ENCODE measurements around the gene MAP7D1.
"Not testable (repeated sequence)": the region's sequence is repeated elsewhere in the genome, so short reads cannot be mapped to it uniquely, and the experiment has no call there.

The MAP7D1 gene

GRCh38 chr1:36187800-36188593, 32.0 kb downstream of the MAP7D1 start:
- no peaks in the 10 kb centered on the region for H3K9me3 ChIP-seq (ENCODE audit: control extremely low read depth in 1 of 5, control insufficient read depth in 4 of 5, insufficient read depth in 2 of 5, low read depth in 1 of 5, low read length in 4 of 5)
- H3K4me3 ChIP-seq (ENCODE audit: control insufficient read depth in 1 of 7, extremely low read depth in 1 of 7, insufficient read depth in 4 of 7, low read depth in 2 of 7, low read length in 6 of 7) = no peak overlapping the region
- WGBS (ENCODE audit: insufficient coverage) = 16% methylated on average over 8 of the region's 9 CpGs
- peaks cover 0 to 4% (median 4%) of the 10 kb centered on the region in 4 experiments for H3K4me1 ChIP-seq (ENCODE audit: control extremely low read depth in 1 of 4, control insufficient read depth in 4 of 4, insufficient read depth in 4 of 4, low read length in 3 of 4)
- DNase-seq = peak; percentile 85 to 93 (median 90)
- no peaks in the 10 kb centered on the region for H3K36me3 ChIP-seq (ENCODE audit: control insufficient read depth in 4 of 4, insufficient read depth in 4 of 4, low read length in 3 of 4)
- ChIA-PET POLR2A (interaction anchor here (1.0 to 2.2 kb wide), 5 partner anchors 26 to 39 kb away, joined by 3 to 16 read pairs (median 3); partner anchors contain the start of genes THRAP3 and TRAPPC3), CTCF (interaction anchor here (0.8 to 7.6 kb wide), 33 partner anchors 9 to 236 kb away, joined by 3 to 134 read pairs (median 6); partner anchors contain the start of genes MAP7D1 and TRAPPC3)
- peak overlapping the region in 1 of 2 experiments; percentile 27 for H3K27ac ChIP-seq (ENCODE audit: insufficient read depth in 1 of 2, low read depth in 1 of 2, low read length in 2 of 2, poor library complexity in 1 of 2, severe bottlenecking in 2 of 2)
- no peaks in the 10 kb centered on the region for H3K27me3 ChIP-seq (replicated peaks in 2 of 5; ENCODE audit: control insufficient read depth in 4 of 5, insufficient read depth in 5 of 5, low read length in 4 of 5)

- H3K27me3 ChIP-seq (replicated peaks in 2 of 5; ENCODE audit: control insufficient read depth in 4 of 5, insufficient read depth in 5 of 5, low read length in 4 of 5); POLR2A ChIA-PET; DNase-seq; H3K4me1 ChIP-seq (ENCODE audit: control extremely low read depth in 1 of 4, control insufficient read depth in 4 of 4, insufficient read depth in 4 of 4, low read length in 3 of 4); H3K4me3 ChIP-seq (ENCODE audit: control insufficient read depth in 1 of 7, extremely low read depth in 1 of 7, insufficient read depth in 4 of 7, low read depth in 2 of 7, low read length in 6 of 7); H3K36me3 ChIP-seq (ENCODE audit: control insufficient read depth in 4 of 4, insufficient read depth in 4 of 4, low read length in 3 of 4); H3K27ac ChIP-seq (ENCODE audit: insufficient read depth in 1 of 2, low read depth in 1 of 2, low read length in 2 of 2, poor library complexity in 1 of 2, severe bottlenecking in 2 of 2); H3K9me3 ChIP-seq (ENCODE audit: control extremely low read depth in 1 of 5, control insufficient read depth in 4 of 5, insufficient read depth in 2 of 5, low read depth in 1 of 5, low read length in 4 of 5): not testable (repeated sequence)
- CTCF ChIA-PET = interaction anchor here (1.3 to 1.4 kb wide), 2 partner anchors 8 to 9 kb away, joined by 4 to 5 read pairs; no protein-coding TSS in a partner anchor
- 100% methylated on average over 2 of the region's 12 CpGs for WGBS (ENCODE audit: insufficient coverage)
Observed at GRCh38 chr1:36196805-36197204, 40.8 kb downstream of the MAP7D1 start.

GRCh38 chr1:36198641-36199040, 42.7 kb downstream of the MAP7D1 start:
- CTCF ChIA-PET = interaction anchor here (1.0 to 3.2 kb wide), 2 partner anchors 9 to 49 kb away, joined by 4 to 10 read pairs; partner anchors contain the start of gene TRAPPC3
- peaks cover 0 to 6% (median 2%) of the 10 kb centered on the region in 4 experiments for H3K4me1 ChIP-seq (ENCODE audit: control extremely low read depth in 1 of 4, control insufficient read depth in 4 of 4, insufficient read depth in 4 of 4, low read length in 3 of 4)
- H3K9me3 ChIP-seq (ENCODE audit: control extremely low read depth in 1 of 5, control insufficient read depth in 4 of 5, insufficient read depth in 2 of 5, low read depth in 1 of 5, low read length in 4 of 5) = no peaks in the 10 kb centered on the region
- WGBS (ENCODE audit: insufficient coverage) = 100% methylated on average over 2 of the region's 5 CpGs
- POLR2A ChIA-PET = interaction anchor here (0.6 kb wide), 1 partner anchor 12 kb away, joined by 3 read pairs; no protein-coding TSS in a partner anchor
- no peak for DNase-seq
- no peaks in the 10 kb centered on the region for H3K36me3 ChIP-seq (ENCODE audit: control insufficient read depth in 4 of 4, insufficient read depth in 4 of 4, low read length in 3 of 4)
- no peaks in the 10 kb centered on the region for H3K27me3 ChIP-seq (replicated peaks in 2 of 5; ENCODE audit: control insufficient read depth in 4 of 5, insufficient read depth in 5 of 5, low read length in 4 of 5)
- no peak overlapping the region for H3K4me3 ChIP-seq (ENCODE audit: control insufficient read depth in 1 of 7, extremely low read depth in 1 of 7, insufficient read depth in 4 of 7, low read depth in 2 of 7, low read length in 6 of 7)
- no peak overlapping the region for H3K27ac ChIP-seq (ENCODE audit: insufficient read depth in 1 of 2, low read depth in 1 of 2, low read length in 2 of 2, poor library complexity in 1 of 2, severe bottlenecking in 2 of 2)

GRCh38 chr1:36199934-36200741, 44.2 kb downstream of the MAP7D1 start:
- no peaks in the 10 kb centered on the region for H3K9me3 ChIP-seq (ENCODE audit: control extremely low read depth in 1 of 5, control insufficient read depth in 4 of 5, insufficient read depth in 2 of 5, low read depth in 1 of 5, low read length in 4 of 5)
- DNase-seq = no peak
- ChIA-PET CTCF (interaction anchor here (0.7 to 3.2 kb wide), 2 partner anchors 20 to 50 kb away, joined by 3 to 10 read pairs; partner anchors contain the start of gene TRAPPC3), POLR2A (no interaction called here)
- no peaks in the 10 kb centered on the region for H3K27me3 ChIP-seq (replicated peaks in 2 of 5; ENCODE audit: control insufficient read depth in 4 of 5, insufficient read depth in 5 of 5, low read length in 4 of 5)
- H3K27ac ChIP-seq (ENCODE audit: insufficient read depth in 1 of 2, low read depth in 1 of 2, low read length in 2 of 2, poor library complexity in 1 of 2, severe bottlenecking in 2 of 2) = no peak overlapping the region
- H3K36me3 ChIP-seq (ENCODE audit: control insufficient read depth in 4 of 4, insufficient read depth in 4 of 4, low read length in 3 of 4) = no peaks in the 10 kb centered on the region
- H3K4me3 ChIP-seq (ENCODE audit: control insufficient read depth in 1 of 7, extremely low read depth in 1 of 7, insufficient read depth in 4 of 7, low read depth in 2 of 7, low read length in 6 of 7) = no peak overlapping the region
- 82% methylated on average over 13 of the region's 13 CpGs for WGBS (ENCODE audit: insufficient coverage)
- peaks cover 0 to 8% (median 2%) of the 10 kb centered on the region in 4 experiments for H3K4me1 ChIP-seq (ENCODE audit: control extremely low read depth in 1 of 4, control insufficient read depth in 4 of 4, insufficient read depth in 4 of 4, low read length in 3 of 4)

GRCh38 chr1:36203027-36203553, 47.1 kb downstream of the MAP7D1 start:
- Histone ChIP-seq H3K4me3 (ENCODE audit: control insufficient read depth in 1 of 7, extremely low read depth in 1 of 7, insufficient read depth in 4 of 7, low read depth in 2 of 7, low read length in 6 of 7) (no peak overlapping the region), H3K27ac (ENCODE audit: insufficient read depth in 1 of 2, low read depth in 1 of 2, low read length in 2 of 2, poor library complexity in 1 of 2, severe bottlenecking in 2 of 2) (no peak overlapping the region), H3K27me3 (replicated peaks in 2 of 5; ENCODE audit: control insufficient read depth in 4 of 5, insufficient read depth in 5 of 5, low read length in 4 of 5) (no peaks in the 10 kb centered on the region), H3K4me1 (ENCODE audit: control extremely low read depth in 1 of 4, control insufficient read depth in 4 of 4, insufficient read depth in 4 of 4, low read length in 3 of 4) (peaks cover 0 to 8% (median 2%) of the 10 kb centered on the region in 4 experiments), H3K9me3 (ENCODE audit: control extremely low read depth in 1 of 5, control insufficient read depth in 4 of 5, insufficient read depth in 2 of 5, low read depth in 1 of 5, low read length in 4 of 5) (no peaks in the 10 kb centered on the region), H3K36me3 (ENCODE audit: control insufficient read depth in 4 of 4, insufficient read depth in 4 of 4, low read length in 3 of 4) (no peaks in the 10 kb centered on the region)
- ChIA-PET CTCF (no interaction called here), POLR2A (no interaction called here)
- peak in 1 of 3 donors; percentile 9 for DNase-seq
- WGBS (ENCODE audit: insufficient coverage) = 100% methylated on average over 1 of the region's 3 CpGs

- ChIA-PET CTCF (no interaction called here), POLR2A (no interaction called here)
- Histone ChIP-seq H3K27me3 (replicated peaks in 2 of 5; ENCODE audit: control insufficient read depth in 4 of 5, insufficient read depth in 5 of 5, low read length in 4 of 5) (no peaks in the 10 kb centered on the region), H3K4me3 (ENCODE audit: control insufficient read depth in 1 of 7, extremely low read depth in 1 of 7, insufficient read depth in 4 of 7, low read depth in 2 of 7, low read length in 6 of 7) (no peak overlapping the region), H3K9me3 (ENCODE audit: control extremely low read depth in 1 of 5, control insufficient read depth in 4 of 5, insufficient read depth in 2 of 5, low read depth in 1 of 5, low read length in 4 of 5) (no peaks in the 10 kb centered on the region), H3K27ac (ENCODE audit: insufficient read depth in 1 of 2, low read depth in 1 of 2, low read length in 2 of 2, poor library complexity in 1 of 2, severe bottlenecking in 2 of 2) (no peak overlapping the region), H3K4me1 (ENCODE audit: control extremely low read depth in 1 of 4, control insufficient read depth in 4 of 4, insufficient read depth in 4 of 4, low read length in 3 of 4) (peaks cover 0 to 8% (median 2%) of the 10 kb centered on the region in 4 experiments), H3K36me3 (ENCODE audit: control insufficient read depth in 4 of 4, insufficient read depth in 4 of 4, low read length in 3 of 4) (no peaks in the 10 kb centered on the region)
- 81% methylated on average over 4 of the region's 10 CpGs for WGBS (ENCODE audit: insufficient coverage)
- peak in 1 of 3 donors; percentile 9 for DNase-seq
Observed at GRCh38 chr1:36203554-36204346, 47.8 kb downstream of the MAP7D1 start.
